Activated naive CD4-positive, alpha-beta T cell treated with anti-CD3 and anti-CD28 coated beads, Interleukin-2, amount 50 U/mL, for 72 hours (primary cell): ENCODE data around the gene NAV2. TPM values are rescaled to one million over a fixed set of nuclear protein-coding genes. Genes with fewer than 3 reads are reported as not detected.

ENCODE experiments used
- ATAC-seq, 2 donors: fragments of 150-1000 bp; cut with Tn5 transposase; 2 replicates each; pipeline ENCODE4 v1.10.0; 2021; ENCODE audit warnings: mild to moderate bottlenecking in 2 of 2, moderate library complexity in 2 of 2
- DNase-seq, 2 donors: peaks; one replicate each; pipeline ENCODE4 v3.0.0; 2021 to 2022; ENCODE audit warnings: low spot score in 2 of 2
- H3K27ac Mint-ChIP-seq, 2 donors: one replicate each; pipeline ENCODE4 v1.8.0; 2022; ENCODE audit warnings: mild to moderate bottlenecking in 2 of 2, mixed read lengths in 2 of 2
- H3K36me3 Mint-ChIP-seq, 2 donors: one replicate each; pipeline ENCODE4 v1.8.0; 2022; ENCODE audit warnings: mixed read lengths in 2 of 2
- H3K9me3 Mint-ChIP-seq, 2 donors: one replicate each; pipeline ENCODE4 v1.8.0; 2022; ENCODE audit warnings: mixed read lengths in 2 of 2
- total RNA-seq, 2 donors: library from RNA; stranded (reverse); gene quantifications; one replicate each; pipeline ENCODE4 v1.2.3, GENCODE V29; 2022

NAV2 gene
- total RNA-seq, 2 donors from 2014 or later = 0.27 to 0.88 TPM

GRCh38 chr11:19728436-19728835 lies 15.8 kb downstream of the NAV2 start:
- H3K36me3 Mint-ChIP-seq = no peaks in the 10 kb centered on the region
- ATAC-seq (no peak), DNase-seq (no peak)
- no peak overlapping the region for H3K27ac Mint-ChIP-seq
- no peaks in the 10 kb centered on the region for H3K9me3 Mint-ChIP-seq

DNA sequence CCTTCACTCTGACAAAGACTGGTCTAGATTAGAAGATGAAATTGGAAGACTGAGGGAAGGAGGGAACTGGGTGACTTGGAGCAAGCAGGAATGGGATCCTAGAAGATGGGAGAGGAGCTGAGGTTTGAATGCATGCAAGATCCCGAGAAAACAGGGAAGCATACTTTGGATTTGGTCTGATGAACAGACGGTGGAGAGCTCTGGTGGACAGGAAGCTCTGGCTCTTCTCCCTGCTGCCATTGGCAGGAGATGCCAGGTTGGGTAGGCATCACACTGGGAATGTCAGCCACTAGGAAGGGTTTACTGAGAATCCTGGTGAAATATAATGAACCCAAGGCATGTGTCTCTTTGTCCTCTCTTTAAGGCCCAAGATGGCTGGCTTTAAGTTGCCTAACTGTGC lies 16.5 kb downstream of the NAV2 start:
- DNase-seq = no peak
- H3K36me3 Mint-ChIP-seq = no peaks in the 10 kb centered on the region
- H3K27ac Mint-ChIP-seq = no peak overlapping the region
- no peaks in the 10 kb centered on the region for H3K9me3 Mint-ChIP-seq
- ATAC-seq = no peak

GRCh38 chr11:19730373-19730772 lies 17.7 kb downstream of the NAV2 start:
- no peak overlapping the region for H3K27ac Mint-ChIP-seq

GRCh38 chr11:19734171-19734570 lies 21.5 kb downstream of the NAV2 start:
- no peak overlapping the region for H3K27ac Mint-ChIP-seq
- DNase-seq (no peak), ATAC-seq (no peak)
- no peaks in the 10 kb centered on the region for H3K36me3 Mint-ChIP-seq
- no peaks in the 10 kb centered on the region for H3K9me3 Mint-ChIP-seq

More at GRCh38 chr11:19730373-19730772, 17.7 kb downstream of the NAV2 start:
- ATAC-seq (no peak), DNase-seq (no peak)
- Mint-ChIP-seq H3K36me3 (no peaks in the 10 kb centered on the region), H3K9me3 (no peaks in the 10 kb centered on the region)

DNA sequence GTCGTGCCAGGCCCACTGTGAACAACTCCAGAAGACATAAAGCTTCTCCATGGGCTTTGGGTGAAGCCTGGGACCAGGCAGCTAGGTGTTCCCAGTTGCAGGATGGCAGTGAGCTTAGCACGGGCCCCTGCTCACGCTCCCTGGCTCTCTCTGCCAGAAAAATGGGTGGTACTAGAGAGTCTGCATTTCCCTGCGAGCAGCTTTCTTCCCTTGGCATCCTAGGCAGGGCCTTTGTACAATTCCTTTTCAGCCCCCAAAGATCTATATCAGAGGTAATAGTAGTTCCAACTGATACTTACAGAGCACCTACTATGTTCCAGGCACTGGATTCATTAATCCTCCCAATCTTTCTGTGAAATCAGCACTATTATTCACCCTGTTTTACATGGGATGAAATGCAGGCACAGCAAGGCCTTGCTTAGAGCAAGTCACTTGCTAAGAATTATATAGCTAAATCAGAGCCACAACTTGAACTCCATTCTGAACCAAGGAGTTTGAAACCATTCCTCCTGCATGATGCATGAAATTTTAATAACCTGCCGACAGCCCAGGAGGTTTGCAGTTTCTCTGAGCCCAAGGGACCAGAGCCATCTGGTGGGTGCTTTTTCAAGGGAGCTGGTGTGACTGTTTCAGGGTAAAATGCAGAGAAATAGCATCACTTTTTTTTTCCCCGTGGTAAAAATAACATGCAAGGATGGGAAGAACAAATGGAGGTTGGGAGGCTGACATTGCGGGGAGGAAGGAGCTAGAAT lies 22.7 kb downstream of the NAV2 start:
- DNase-seq (no peak), ATAC-seq (no peak)
- Mint-ChIP-seq H3K36me3 (no peaks in the 10 kb centered on the region), H3K27ac (no peak overlapping the region), H3K9me3 (no peaks in the 10 kb centered on the region)

GRCh38 chr11:19735909-19736498 lies 23.4 kb downstream of the NAV2 start:
- DNase-seq (no peak), ATAC-seq (no peak)
- Mint-ChIP-seq H3K27ac (no peak overlapping the region), H3K9me3 (no peaks in the 10 kb centered on the region), H3K36me3 (no peaks in the 10 kb centered on the region)

- no peak for DNase-seq
- Mint-ChIP-seq H3K27ac (no peak overlapping the region), H3K9me3 (no peaks in the 10 kb centered on the region), H3K36me3 (no peaks in the 10 kb centered on the region)
- no peak for ATAC-seq
Measured at GRCh38 chr11:19736831-19737230, 24.2 kb downstream of the NAV2 start.

GRCh38 chr11:19737575-19737974 lies 24.9 kb downstream of the NAV2 start:
- H3K9me3 Mint-ChIP-seq = no peaks in the 10 kb centered on the region
- no peak for ATAC-seq
- H3K36me3 Mint-ChIP-seq = no peaks in the 10 kb centered on the region
- no peak overlapping the region for H3K27ac Mint-ChIP-seq
- no peak for DNase-seq

- no peaks in the 10 kb centered on the region for H3K36me3 Mint-ChIP-seq
- ATAC-seq (no peak), DNase-seq (no peak)
- H3K27ac Mint-ChIP-seq = no peak overlapping the region
- no peaks in the 10 kb centered on the region for H3K9me3 Mint-ChIP-seq
Measured at GRCh38 chr11:19738124-19738523, 25.5 kb downstream of the NAV2 start.

DNA sequence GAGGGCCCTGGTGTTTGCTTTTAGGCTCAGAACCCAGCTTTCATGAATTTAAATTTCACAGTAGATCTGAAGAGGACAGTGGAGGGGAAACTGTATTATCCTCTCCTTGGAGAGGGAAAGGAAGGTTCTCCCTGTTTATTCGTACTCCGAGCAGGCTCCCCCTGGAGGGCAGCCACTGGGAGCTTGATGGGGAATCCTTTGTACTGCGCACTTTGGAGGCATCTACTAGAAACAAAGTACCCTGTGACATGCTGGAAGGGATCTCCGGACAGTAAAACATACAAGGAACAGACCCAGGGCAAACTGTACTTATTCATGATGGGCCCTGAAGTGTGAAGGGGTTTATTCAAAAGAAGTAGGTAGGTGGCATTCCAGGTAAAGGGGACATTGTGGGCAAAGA lies 27.2 kb downstream of the NAV2 start:
- no peaks in the 10 kb centered on the region for H3K36me3 Mint-ChIP-seq
- no peak for DNase-seq
- no peak overlapping the region for H3K27ac Mint-ChIP-seq
- no peaks in the 10 kb centered on the region for H3K9me3 Mint-ChIP-seq
- ATAC-seq = no peak

- Mint-ChIP-seq H3K27ac (no peak overlapping the region), H3K36me3 (no peaks in the 10 kb centered on the region), H3K9me3 (no peaks in the 10 kb centered on the region)
- DNase-seq (no peak), ATAC-seq (no peak)
Measured at GRCh38 chr11:19740586-19740985, 27.9 kb downstream of the NAV2 start.

DNA sequence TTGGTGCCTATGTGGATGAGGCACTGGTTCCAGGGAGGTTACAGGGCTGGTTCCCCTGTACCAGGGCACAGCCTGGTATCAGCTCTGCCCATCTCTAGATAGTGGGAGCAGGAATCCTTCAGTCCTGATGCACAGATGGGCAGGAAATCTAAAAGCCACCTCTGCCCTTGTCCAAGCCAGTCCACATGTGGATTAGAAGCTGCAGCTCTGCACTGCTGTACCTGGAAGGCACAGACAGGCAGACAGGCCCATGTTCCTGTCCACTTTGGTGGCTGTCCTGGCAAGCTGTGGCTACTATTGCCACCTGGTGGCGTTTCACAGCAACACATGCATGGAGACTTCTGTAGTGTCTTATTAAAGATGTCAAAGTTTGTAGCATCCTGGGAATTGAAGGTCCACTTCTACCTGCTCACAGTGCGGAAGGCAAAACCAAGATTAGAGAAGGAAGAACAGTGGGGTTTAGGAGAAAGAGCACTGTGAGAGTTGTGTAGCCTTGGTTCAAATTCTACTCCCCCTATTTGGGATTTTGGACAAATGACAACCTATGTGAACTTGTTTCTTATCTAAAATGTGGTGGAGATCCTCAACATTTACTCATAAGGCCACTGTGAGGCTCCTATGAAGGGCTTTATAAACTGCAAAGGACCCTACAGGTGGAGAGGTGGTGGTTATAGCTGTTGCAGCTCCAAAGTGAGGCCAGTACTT lies 30.1 kb downstream of the NAV2 start:
- peak; percentile 60 to 65 for DNase-seq

GRCh38 chr11:19743622-19744021 lies 31.0 kb downstream of the NAV2 start:
- H3K27ac Mint-ChIP-seq = no peak overlapping the region
- no peak for DNase-seq
- no peaks in the 10 kb centered on the region for H3K9me3 Mint-ChIP-seq
- H3K36me3 Mint-ChIP-seq = no peaks in the 10 kb centered on the region
- no peak for ATAC-seq

More for the DNA sequence above, 30.1 kb downstream of the NAV2 start:
- ATAC-seq = peak; percentile 66 to 82
- H3K9me3 Mint-ChIP-seq = no peaks in the 10 kb centered on the region
- no peaks in the 10 kb centered on the region for H3K36me3 Mint-ChIP-seq
- H3K27ac Mint-ChIP-seq = no peak overlapping the region

GRCh38 chr11:19744130-19744529 lies 31.5 kb downstream of the NAV2 start:
- H3K36me3 Mint-ChIP-seq = no peaks in the 10 kb centered on the region
- no peak for DNase-seq
- H3K27ac Mint-ChIP-seq = no peak overlapping the region
- H3K9me3 Mint-ChIP-seq = no peaks in the 10 kb centered on the region
- ATAC-seq = no peak

GRCh38 chr11:19746086-19746485 lies 33.4 kb downstream of the NAV2 start:
- DNase-seq (no peak), ATAC-seq (no peak)
- Mint-ChIP-seq H3K36me3 (no peaks in the 10 kb centered on the region), H3K27ac (no peak overlapping the region), H3K9me3 (no peaks in the 10 kb centered on the region)

DNA sequence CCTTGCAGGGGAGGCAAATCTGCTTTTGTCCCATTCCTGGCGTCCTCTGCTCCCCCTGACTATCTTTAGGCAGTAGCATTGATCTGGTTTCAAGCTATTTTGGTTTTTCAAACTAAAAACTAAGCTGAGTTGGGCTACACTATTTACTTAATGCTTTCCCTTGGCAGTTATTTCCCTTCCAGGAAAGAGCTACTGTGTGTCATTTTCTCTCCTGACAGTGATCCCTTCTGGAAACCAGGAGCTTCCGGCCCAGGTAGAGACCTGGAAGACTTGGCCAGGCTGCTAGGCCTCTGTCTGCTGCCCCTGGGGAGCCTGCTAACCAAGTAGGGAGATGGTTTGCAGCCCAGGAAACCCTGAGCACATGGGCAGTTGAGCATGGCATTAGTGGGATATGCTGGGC lies 35.0 kb downstream of the NAV2 start:
- no peak for ATAC-seq
- H3K9me3 Mint-ChIP-seq = no peaks in the 10 kb centered on the region

DNA sequence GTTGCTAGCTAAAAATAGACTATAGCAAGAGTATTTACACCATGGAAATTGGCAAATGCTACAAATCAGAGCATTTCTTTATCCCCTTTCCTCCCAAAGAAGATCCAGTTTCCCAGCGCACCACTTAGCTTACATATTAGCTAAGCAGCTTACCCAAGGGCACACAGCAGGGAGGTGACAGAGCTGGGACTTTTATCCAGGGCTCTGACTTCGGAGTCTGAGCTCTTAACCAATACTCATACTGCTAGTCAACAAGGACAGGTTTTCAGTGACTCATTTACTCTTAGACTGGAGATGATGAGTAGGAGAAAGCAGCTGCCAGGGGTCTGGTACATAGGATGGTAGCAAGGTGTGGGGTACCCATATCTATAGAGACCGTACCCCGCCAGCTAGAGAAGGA lies 38.4 kb downstream of the NAV2 start:
- no peaks in the 10 kb centered on the region for H3K9me3 Mint-ChIP-seq
- ATAC-seq (no peak), DNase-seq (no peak)
- no peak overlapping the region for H3K27ac Mint-ChIP-seq
- H3K36me3 Mint-ChIP-seq = no peaks in the 10 kb centered on the region

More for the DNA sequence above, 35.0 kb downstream of the NAV2 start:
- no peak for DNase-seq
- Mint-ChIP-seq H3K27ac (no peak overlapping the region), H3K36me3 (no peaks in the 10 kb centered on the region)
